GM23338 (cell line): ENCODE data around the gene DAPK1. TPM values are rescaled to one million over a fixed set of nuclear protein-coding genes. Genes with fewer than 3 reads are reported as not detected.

ENCODE experiments used
- ATAC-seq: fragments of 200-7000 bp; cut with Tn5 transposase; 3 replicates; pipeline ENCODE4 v1.9.1; 2020
- DNase-seq: peaks from one replicate; pipeline ENCODE4 v3.0.0-alpha.2; 2015; ENCODE audit warnings: low spot score
- H2AFZ ChIP-seq: fragments of 200-600 bp; sonication (generic); 2 replicates; pipeline ENCODE4 v1.8.0; 2016; ENCODE audit warnings: antibody characterized with exemption, mild to moderate bottlenecking, moderate library complexity
- H3F3A ChIP-seq: fragments of 200-600 bp; sonication (generic); replicated peaks from 2 replicates; pipeline ENCODE4 v1.8.0; 2017; ENCODE audit warnings: antibody characterized with exemption, mixed run types, low read depth
- H3K27ac ChIP-seq: fragments of 200-600 bp; sonication (generic); 2 replicates; pipeline ENCODE4 v1.6.1; 2016; ENCODE audit warnings: low read depth
- H3K27me3 ChIP-seq: fragments of 200-600 bp; sonication (generic); 2 replicates; pipeline ENCODE4 v1.8.0; 2016; ENCODE audit warnings: mild to moderate bottlenecking, mixed run types, moderate library complexity; ENCODE audit not compliant: insufficient read depth
- H3K36me3 ChIP-seq: fragments of 200-600 bp; sonication (generic); 2 replicates; pipeline ENCODE4 v1.8.0; 2016; ENCODE audit warnings: mild to moderate bottlenecking; ENCODE audit not compliant: insufficient read depth
- H3K4me1 ChIP-seq: fragments of 200-600 bp; sonication (generic); 2 replicates; pipeline ENCODE4 v1.8.0; 2016; ENCODE audit warnings: mild to moderate bottlenecking, moderate library complexity; ENCODE audit not compliant: insufficient read depth
- H3K4me2 ChIP-seq: fragments of 200-600 bp; sonication (generic); 2 replicates; pipeline ENCODE4 v1.7.1; 2017; ENCODE audit warnings: mixed run types
- H3K4me3 ChIP-seq: fragments of 200-600 bp; sonication (generic); 2 replicates; pipeline ENCODE4 v1.6.1; 2016; ENCODE audit warnings: mixed run types
- H3K79me2 ChIP-seq: fragments of 200-600 bp; sonication (generic); replicated peaks from 2 replicates; pipeline ENCODE4 v1.8.0; 2017; ENCODE audit warnings: mild to moderate bottlenecking; ENCODE audit not compliant: insufficient read depth
- H3K9me2 ChIP-seq: fragments of 200-600 bp; sonication (generic); 2 replicates; pipeline ENCODE4 v1.8.0; 2017; ENCODE audit not compliant: insufficient read depth
- H4K20me1 ChIP-seq: fragments of 200-600 bp; sonication (generic); replicated peaks from 2 replicates; pipeline ENCODE4 v1.8.0; 2017; ENCODE audit warnings: mild to moderate bottlenecking; ENCODE audit not compliant: insufficient read depth
- H3K27ac Mint-ChIP-seq: 2 replicates; pipeline ENCODE4 v1.8.0; 2020; ENCODE audit warnings: inconsistent platforms, mild to moderate bottlenecking, moderate library complexity, mixed read lengths
- H3K27me3 Mint-ChIP-seq: 3 replicates; pipeline ENCODE4 v1.8.0; 2022; ENCODE audit warnings: low read depth, mild to moderate bottlenecking, moderate library complexity, mixed read lengths, inconsistent platforms; ENCODE audit not compliant: insufficient read depth, poor library complexity
- H3K36me3 Mint-ChIP-seq: 3 replicates; pipeline ENCODE4 v1.8.0; 2021; ENCODE audit warnings: low read depth, mild to moderate bottlenecking, inconsistent platforms, moderate library complexity, mixed read lengths
- H3K4me1 Mint-ChIP-seq: 3 replicates; pipeline ENCODE4 v1.8.0; 2020; ENCODE audit warnings: mild to moderate bottlenecking, inconsistent platforms, mixed read lengths
- H3K4me3 Mint-ChIP-seq: 3 replicates; pipeline ENCODE4 v1.8.0; 2021; ENCODE audit warnings: moderate library complexity, mild to moderate bottlenecking, inconsistent platforms, mixed read lengths
- H3K9me3 Mint-ChIP-seq: 3 replicates; pipeline ENCODE4 v1.8.0; 2020; ENCODE audit warnings: moderate library complexity, mild to moderate bottlenecking, inconsistent platforms, mixed read lengths
- CREB1 ChIP-seq: fragments of 250-450 bp; sonication (Bioruptor Pico); IDR thresholded peaks from 2 replicates; pipeline ENCODE4 v1.5.0; 2020; ENCODE audit warnings: low read depth, mild to moderate bottlenecking, moderate library complexity
- EZH2 ChIP-seq: fragments of 200-600 bp; sonication (generic); IDR thresholded peaks from one replicate; pipeline ENCODE4 v1.8.0; 2017; ENCODE audit warnings: antibody characterized with exemption, mild to moderate bottlenecking, low read depth; ENCODE audit not compliant: unreplicated experiment
- JUNB ChIP-seq: IDR thresholded peaks from one replicate; pipeline ENCODE4 v1.6.1; 2016; ENCODE audit warnings: antibody characterized with exemption; ENCODE audit not compliant: unreplicated experiment
- NANOG ChIP-seq: IDR thresholded peaks from 2 replicates; pipeline ENCODE4 v1.6.1; 2016; ENCODE audit warnings: antibody characterized with exemption, borderline replicate concordance
- STAT1 ChIP-seq: IDR thresholded peaks from one replicate; pipeline ENCODE4 v1.6.1; 2016; ENCODE audit warnings: antibody characterized with exemption; ENCODE audit not compliant: unreplicated experiment
- ZNF114 ChIP-seq: fragments of 250-450 bp; sonication (Bioruptor Pico); IDR thresholded peaks from 2 replicates; pipeline ENCODE4 v1.5.0; 2020; ENCODE audit warnings: mild to moderate bottlenecking, moderate library complexity
- polyA plus RNA-seq: library from polyadenylated mRNA; unstranded; fragments of >200 nt; fragmentation: Nextera tagmentation; extraction: Ambion mirVana; gene quantifications from 2 replicates; pipeline ENCODE4 v1.2.1, GENCODE V29; 2016
- total RNA-seq: library from RNA; depleted of rRNA; stranded (reverse); fragments of >200 nt; shearing (Covaris generic); gene quantifications from 2 replicates; pipeline ENCODE4 v1.2.3, GENCODE V29; 2014
- TF ChIP-seq, protein P1 (sequence below): IDR thresholded peaks from one replicate; pipeline ENCODE4 v1.6.1; 2018; ENCODE audit warnings: antibody characterized with exemption; ENCODE audit not compliant: unreplicated experiment
- TF ChIP-seq, protein P2 (sequence below): fragments of 250-450 bp; sonication (Bioruptor Pico); IDR thresholded peaks from 2 replicates; pipeline ENCODE4 v1.5.0; 2020; ENCODE audit warnings: mild to moderate bottlenecking, moderate library complexity

DAPK1 gene
- total and polyA plus RNA-seq, 2 experiments from 2014 or later: 37.0 to 134 TPM

- no peak for TF ChIP-seq JUNB
- TF ChIP-seq, protein P1, sequence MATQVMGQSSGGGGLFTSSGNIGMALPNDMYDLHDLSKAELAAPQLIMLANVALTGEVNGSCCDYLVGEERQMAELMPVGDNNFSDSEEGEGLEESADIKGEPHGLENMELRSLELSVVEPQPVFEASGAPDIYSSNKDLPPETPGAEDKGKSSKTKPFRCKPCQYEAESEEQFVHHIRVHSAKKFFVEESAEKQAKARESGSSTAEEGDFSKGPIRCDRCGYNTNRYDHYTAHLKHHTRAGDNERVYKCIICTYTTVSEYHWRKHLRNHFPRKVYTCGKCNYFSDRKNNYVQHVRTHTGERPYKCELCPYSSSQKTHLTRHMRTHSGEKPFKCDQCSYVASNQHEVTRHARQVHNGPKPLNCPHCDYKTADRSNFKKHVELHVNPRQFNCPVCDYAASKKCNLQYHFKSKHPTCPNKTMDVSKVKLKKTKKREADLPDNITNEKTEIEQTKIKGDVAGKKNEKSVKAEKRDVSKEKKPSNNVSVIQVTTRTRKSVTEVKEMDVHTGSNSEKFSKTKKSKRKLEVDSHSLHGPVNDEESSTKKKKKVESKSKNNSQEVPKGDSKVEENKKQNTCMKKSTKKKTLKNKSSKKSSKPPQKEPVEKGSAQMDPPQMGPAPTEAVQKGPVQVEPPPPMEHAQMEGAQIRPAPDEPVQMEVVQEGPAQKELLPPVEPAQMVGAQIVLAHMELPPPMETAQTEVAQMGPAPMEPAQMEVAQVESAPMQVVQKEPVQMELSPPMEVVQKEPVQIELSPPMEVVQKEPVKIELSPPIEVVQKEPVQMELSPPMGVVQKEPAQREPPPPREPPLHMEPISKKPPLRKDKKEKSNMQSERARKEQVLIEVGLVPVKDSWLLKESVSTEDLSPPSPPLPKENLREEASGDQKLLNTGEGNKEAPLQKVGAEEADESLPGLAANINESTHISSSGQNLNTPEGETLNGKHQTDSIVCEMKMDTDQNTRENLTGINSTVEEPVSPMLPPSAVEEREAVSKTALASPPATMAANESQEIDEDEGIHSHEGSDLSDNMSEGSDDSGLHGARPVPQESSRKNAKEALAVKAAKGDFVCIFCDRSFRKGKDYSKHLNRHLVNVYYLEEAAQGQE: no peak
- no peak for TF ChIP-seq NANOG
- TF ChIP-seq ZNF114 (CRISPR knock-in tag): no peak
- TF ChIP-seq CREB1: no peak
These were observed 177.1 kb downstream of the DAPK1 start (continued) for GRCh38 chr9:87674565-87675299.

DNA sequence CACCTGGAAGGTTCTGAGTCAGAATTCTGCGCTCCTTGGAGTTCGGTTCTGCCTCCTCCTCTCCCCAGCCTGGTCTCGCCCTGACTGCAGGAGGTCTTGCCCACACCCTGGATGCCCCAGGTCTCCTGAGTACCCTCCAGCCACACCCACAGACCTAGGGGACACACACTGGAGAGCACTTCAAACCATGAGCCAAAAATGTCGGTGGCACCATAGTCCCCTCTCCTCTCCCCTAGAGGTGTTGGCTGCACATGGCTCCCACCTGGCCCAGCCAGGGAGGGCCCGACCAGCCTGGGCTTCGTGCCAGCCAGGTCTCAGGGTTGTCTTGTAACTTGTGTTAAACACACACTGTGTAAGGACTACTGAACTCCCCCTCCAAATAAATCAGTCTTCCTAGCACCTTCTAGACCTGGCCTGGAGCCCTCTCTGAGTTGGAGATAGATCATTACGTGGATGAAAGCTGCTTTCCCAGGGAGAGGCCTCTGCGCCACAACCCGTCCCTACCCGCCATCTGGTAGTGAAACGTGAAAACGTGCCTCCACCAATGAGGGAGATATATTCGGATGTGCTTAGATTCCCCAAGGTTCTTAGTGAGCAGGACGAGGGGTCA, 178.3 kb downstream of the DAPK1 start:
- Histone ChIP-seq H3K4me2 (no peak overlapping the region), H3K36me3 (0 out of 2 replicates have a peak, but pooled peaks cover 3% of the 10 kb centered on the region), H4K20me1 (peaks cover 5% of the 10 kb centered on the region; the same call in 1 of the 2 replicates), H3K27ac (no peak overlapping the region), H2AFZ (no peak overlapping the region), H3K27me3 (no peaks in the 10 kb centered on the region), H3K9me2 (no peaks in the 10 kb centered on the region), H3F3A (no peaks in the 10 kb centered on the region), H3K79me2 (no peaks in the 10 kb centered on the region), H3K4me1 (no peaks in the 10 kb centered on the region), H3K4me3 (no peak overlapping the region)
- peaks cover 14% of the 10 kb centered on the region for H3K27me3 Mint-ChIP-seq
- H3K36me3 Mint-ChIP-seq: peaks cover 43% of the 10 kb centered on the region
- H3K27ac Mint-ChIP-seq: no peak overlapping the region
- ATAC-seq (no peak), DNase-seq (no peak)
- no peaks in the 10 kb centered on the region for H3K9me3 Mint-ChIP-seq
- peaks cover 10% of the 10 kb centered on the region for H3K4me1 Mint-ChIP-seq
- H3K4me3 Mint-ChIP-seq: no peak overlapping the region
- TF ChIP-seq NANOG (no peak), ZNF114 (CRISPR knock-in tag) (no peak), EZH2 (no peak), JUNB (no peak), STAT1 (no peak)
- TF ChIP-seq, protein P2, sequence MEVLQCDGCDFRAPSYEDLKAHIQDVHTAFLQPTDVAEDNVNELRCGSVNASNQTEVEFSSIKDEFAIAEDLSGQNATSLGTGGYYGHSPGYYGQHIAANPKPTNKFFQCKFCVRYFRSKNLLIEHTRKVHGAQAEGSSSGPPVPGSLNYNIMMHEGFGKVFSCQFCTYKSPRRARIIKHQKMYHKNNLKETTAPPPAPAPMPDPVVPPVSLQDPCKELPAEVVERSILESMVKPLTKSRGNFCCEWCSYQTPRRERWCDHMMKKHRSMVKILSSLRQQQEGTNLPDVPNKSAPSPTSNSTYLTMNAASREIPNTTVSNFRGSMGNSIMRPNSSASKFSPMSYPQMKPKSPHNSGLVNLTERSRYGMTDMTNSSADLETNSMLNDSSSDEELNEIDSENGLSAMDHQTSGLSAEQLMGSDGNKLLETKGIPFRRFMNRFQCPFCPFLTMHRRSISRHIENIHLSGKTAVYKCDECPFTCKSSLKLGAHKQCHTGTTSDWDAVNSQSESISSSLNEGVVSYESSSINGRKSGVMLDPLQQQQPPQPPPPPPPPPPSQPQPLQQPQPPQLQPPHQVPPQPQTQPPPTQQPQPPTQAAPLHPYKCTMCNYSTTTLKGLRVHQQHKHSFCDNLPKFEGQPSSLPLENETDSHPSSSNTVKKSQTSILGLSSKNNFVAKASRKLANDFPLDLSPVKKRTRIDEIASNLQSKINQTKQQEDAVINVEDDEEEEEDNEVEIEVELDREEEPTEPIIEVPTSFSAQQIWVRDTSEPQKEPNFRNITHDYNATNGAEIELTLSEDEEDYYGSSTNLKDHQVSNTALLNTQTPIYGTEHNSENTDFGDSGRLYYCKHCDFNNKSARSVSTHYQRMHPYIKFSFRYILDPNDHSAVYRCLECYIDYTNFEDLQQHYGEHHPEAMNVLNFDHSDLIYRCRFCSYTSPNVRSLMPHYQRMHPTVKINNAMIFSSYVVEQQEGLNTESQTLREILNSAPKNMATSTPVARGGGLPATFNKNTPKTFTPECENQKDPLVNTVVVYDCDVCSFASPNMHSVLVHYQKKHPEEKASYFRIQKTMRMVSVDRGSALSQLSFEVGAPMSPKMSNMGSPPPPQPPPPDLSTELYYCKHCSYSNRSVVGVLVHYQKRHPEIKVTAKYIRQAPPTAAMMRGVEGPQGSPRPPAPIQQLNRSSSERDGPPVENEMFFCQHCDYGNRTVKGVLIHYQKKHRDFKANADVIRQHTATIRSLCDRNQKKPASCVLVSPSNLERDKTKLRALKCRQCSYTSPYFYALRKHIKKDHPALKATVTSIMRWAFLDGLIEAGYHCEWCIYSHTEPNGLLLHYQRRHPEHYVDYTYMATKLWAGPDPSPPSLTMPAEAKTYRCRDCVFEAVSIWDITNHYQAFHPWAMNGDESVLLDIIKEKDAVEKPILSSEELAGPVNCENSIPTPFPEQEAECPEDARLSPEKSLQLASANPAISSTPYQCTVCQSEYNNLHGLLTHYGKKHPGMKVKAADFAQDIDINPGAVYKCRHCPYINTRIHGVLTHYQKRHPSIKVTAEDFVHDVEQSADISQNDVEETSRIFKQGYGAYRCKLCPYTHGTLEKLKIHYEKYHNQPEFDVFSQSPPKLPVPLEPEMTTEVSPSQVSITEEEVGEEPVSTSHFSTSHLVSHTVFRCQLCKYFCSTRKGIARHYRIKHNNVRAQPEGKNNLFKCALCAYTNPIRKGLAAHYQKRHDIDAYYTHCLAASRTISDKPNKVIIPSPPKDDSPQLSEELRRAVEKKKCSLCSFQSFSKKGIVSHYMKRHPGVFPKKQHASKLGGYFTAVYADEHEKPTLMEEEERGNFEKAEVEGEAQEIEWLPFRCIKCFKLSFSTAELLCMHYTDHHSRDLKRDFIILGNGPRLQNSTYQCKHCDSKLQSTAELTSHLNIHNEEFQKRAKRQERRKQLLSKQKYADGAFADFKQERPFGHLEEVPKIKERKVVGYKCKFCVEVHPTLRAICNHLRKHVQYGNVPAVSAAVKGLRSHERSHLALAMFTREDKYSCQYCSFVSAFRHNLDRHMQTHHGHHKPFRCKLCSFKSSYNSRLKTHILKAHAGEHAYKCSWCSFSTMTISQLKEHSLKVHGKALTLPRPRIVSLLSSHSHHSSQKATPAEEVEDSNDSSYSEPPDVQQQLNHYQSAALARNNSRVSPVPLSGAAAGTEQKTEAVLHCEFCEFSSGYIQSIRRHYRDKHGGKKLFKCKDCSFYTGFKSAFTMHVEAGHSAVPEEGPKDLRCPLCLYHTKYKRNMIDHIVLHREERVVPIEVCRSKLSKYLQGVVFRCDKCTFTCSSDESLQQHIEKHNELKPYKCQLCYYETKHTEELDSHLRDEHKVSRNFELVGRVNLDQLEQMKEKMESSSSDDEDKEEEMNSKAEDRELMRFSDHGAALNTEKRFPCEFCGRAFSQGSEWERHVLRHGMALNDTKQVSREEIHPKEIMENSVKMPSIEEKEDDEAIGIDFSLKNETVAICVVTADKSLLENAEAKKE (CRISPR knock-in tag): no peak
- TF ChIP-seq, protein P1: no peak
